SHP77 treated with DMSO at 0.1 percent for 48 hours (cell line): ENCODE results near the gene FCRL6.
A peak's percentile ranks its signal among the peaks of the same experiment; 100 is the strongest.

Experiments used
- DNase-seq: peaks from one replicate; lab custom pipeline; 2025; lab: John Stamatoyannopoulos, UW

FCRL6 gene

GRCh38 chr1:159802111-159802510 is at the start of gene FCRL6:
FCRL6 (plus strand) TSS chr1:159802360; CDS start chr1:159802425, 65 bp downstream.
- no peak for DNase-seq

DNA sequence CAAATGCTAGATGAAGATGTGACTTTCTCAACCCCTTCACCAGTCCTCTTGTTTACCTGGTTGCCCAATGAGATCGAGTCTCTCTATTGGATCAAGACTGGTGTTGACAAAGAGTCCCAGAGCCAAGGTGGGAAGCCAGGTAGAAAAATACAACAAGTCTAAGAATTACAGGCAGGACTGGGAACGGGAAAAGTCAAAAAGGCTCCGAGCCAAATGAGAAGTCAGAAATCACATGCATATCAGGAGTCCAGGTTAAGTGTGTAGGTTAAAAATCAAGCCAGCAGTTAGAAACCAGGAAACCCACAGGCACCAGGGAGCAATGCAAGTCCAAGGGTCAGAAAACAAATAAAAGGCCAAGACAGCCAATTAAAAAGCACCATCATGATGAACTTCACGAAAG is 48.8 kb upstream of the FCRL6 start:
- DNase-seq: no peak

DNA sequence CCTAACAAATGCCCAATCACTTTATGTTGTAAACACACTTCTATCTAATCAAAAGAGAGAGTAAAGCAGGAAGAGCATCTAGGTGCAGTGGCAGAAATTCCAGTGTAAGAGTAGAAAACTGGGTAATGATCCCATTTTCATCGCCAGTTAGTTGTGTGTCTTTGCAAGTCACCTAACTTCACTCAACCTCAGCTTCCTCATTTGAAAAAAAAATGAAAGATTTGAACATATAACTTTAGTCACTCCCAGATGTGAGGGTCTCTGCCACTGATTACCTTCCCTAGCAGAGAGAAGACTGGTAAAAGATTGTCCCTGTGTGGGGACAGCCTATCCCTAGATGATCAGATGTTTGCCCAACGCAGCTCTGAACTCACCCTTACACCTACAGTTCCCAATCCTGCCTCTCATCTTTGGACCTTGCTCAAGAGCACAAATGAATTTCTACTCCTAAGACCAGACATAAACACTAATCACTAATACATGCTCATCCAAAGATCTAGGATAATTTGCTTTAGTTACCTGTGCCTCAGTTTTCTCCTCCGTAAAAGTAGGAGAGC is 46.6 kb upstream of the FCRL6 start:
- DNase-seq: no peak

DNA sequence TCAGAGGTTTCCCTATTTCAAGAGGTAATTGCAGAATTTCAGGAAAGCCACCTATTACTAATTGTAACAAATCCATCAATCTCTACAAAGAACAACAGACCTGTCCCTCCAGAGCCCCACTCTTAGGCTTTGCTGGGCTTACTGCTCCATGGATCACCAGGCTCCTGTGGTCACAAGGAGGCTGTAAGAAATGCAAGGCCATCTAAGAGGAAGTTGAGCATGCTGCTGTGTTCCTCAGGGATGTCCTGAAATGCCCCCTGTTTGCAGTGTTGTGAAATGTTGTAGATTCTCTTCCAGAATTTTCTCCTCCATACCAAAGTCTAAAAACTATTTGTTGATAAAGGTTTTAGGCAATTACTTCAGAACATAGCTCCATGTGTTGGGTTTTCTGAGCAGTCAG is 45.8 kb upstream of the FCRL6 start:
- no peak for DNase-seq

DNA sequence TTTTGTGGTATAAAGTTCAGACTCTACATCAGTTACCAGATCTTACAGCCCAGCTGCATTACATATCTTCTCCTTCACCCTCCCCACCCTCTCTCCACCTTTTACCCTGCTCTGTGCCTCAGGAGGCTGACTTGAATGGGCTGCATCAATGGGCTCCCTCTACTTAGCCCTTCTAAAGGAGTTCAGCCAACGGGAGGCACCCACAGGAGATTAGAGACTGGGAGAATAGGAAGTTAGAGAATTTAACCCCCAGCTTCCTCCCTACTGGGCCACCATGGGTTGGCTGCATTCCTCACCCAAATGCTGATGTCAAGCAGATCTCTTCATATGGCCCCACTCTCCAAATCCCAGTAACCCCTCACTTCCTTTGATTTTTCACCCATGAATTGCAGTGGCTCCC is 38.5 kb upstream of the FCRL6 start:
- DNase-seq: no peak

DNA sequence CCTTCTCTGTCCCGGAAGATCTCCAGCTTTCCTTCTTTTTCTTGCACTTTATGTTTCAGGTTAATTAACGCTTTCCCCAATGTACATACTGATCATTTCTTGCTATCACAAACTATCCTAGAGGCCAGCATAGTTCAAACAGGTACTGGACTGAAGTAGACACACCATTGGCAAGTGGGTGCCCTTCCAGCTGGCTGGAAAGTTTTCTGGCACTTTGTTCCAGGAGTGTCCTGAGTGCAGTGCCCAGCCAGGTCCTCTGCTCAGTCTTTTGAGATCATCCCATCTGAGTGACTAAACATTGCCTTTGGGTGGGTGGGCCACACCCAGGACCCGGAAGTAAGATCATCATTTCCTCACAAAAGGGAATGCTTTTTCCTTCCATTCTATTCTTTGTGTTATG is 36.4 kb upstream of the FCRL6 start:
- no peak for DNase-seq

GRCh38 chr1:159771127-159771895 is 30.8 kb upstream of the FCRL6 start:
- no peak for DNase-seq

DNA sequence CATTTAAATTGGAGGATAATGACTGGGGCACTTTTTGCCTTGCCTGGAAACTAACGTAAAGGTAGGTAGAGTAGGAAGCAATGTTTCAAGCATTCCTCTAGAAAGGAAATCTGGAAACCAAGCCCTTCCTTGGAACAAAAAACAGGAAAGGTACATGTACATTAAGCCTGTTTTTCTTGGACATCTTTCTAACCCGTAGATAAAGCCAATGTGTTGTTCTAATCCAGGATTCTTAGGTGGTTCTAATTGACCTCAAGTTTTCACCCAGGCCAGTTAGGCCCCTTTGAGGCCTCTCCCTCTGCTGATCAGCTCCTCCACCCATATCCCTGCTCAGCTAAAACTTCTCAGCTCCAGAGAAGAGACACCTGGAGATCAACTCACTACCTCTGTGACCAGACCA is 27.7 kb upstream of the FCRL6 start:
- no peak for DNase-seq

GRCh38 chr1:159775716-159776115 is 26.4 kb upstream of the FCRL6 start:
- no peak for DNase-seq

- no peak for DNase-seq
These were observed 23.9 kb upstream of the FCRL6 start for GRCh38 chr1:159778266-159778665.

DNA sequence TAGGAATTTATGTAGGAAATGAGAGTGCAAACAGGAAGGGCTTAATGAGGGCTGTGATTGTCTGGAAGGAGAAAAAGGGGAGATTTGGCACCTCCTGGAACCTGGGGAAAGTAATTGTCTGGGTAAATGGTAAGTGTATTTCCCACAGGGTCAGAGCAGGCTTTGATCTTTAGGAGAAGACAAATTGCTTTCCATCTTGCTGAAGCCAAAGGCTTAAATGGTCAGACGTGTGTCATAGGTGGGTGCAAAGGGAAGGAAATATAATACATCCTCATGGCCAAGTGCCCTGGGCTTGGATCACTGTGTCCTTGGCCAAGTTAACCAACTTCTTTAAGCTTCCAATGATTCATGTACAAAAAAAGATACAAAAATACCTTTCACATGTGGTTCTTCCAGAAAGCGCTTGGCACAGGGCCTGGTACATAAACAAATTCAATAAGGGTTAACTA is 22.7 kb upstream of the FCRL6 start:
- DNase-seq: no peak

GRCh38 chr1:159780583-159781582 is 21.3 kb upstream of the FCRL6 start, which contains the start of gene DUSP23:
DUSP23 (plus strand) TSS chr1:159780962; CDS start chr1:159781101, 139 bp downstream.
- DNase-seq: no peak

GRCh38 chr1:159781992-159782391 is 20.2 kb upstream of the FCRL6 start:
- DNase-seq: no peak

GRCh38 chr1:159783724-159784123 is 18.4 kb upstream of the FCRL6 start:
- no peak for DNase-seq

GRCh38 chr1:159786465-159786864 is 15.7 kb upstream of the FCRL6 start:
- DNase-seq: no peak

DNA sequence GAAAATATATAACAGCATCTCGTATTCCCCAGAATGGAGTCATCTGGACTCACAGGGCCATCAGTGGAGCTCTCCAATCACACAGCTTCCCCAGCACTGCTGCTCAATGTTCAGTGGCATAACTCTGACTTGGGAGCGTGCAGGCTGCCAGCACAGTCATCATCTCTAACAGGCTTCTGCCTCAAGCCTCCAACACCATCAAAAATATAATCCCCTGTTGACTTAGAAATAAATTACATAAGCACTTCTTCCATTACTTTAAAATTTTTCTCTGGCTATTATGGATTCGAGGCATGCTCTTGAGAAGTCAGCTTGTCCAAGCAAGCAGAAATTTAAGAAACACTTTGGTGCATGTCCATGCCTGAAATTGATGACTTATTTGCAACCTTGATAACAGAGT is 15.2 kb upstream of the FCRL6 start:
- DNase-seq: no peak

- no peak for DNase-seq
These were observed 11.8 kb upstream of the FCRL6 start for GRCh38 chr1:159790237-159790917.

DNA sequence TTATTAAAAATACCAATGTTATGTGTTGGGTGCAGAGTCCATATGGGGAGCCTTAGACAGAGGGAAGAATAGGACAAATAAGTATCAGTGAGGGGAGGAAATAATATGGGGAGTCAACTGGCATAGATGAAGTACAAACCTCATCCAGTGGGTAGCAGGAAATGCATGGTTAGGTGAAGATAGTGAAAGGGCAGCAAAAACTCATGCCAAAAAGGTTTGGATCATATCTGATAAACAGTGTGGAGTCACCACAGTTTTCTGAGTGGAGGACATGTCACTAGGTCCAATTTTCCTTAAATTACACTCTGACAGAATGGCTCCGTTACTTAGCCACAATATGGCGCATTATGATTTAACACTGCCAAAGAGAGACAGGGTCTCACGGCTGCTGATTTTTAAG is 11.1 kb upstream of the FCRL6 start:
- no peak for DNase-seq

DNA sequence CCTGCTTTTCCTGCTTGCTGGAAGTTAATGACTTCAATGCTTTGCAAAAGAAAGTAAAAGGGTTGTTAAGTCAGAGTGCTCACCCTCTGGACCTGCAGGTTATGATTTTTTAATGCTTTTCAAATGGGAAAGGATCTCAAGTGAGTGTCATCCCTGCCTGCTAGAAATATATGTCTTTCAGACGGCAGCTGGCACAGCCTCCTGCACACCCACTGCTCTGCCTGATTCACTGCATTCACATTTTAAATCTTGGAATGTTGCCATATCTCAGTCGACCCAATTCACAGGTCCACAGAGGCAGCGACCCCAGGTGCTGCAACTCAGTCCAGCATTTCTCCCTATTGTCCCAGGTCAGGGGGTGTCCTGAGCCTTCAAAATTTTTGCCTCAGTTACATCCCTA is 10.7 kb upstream of the FCRL6 start:
- no peak for DNase-seq

- no peak for DNase-seq
These were observed 6.6 kb upstream of the FCRL6 start for GRCh38 chr1:159795534-159795933.

DNA sequence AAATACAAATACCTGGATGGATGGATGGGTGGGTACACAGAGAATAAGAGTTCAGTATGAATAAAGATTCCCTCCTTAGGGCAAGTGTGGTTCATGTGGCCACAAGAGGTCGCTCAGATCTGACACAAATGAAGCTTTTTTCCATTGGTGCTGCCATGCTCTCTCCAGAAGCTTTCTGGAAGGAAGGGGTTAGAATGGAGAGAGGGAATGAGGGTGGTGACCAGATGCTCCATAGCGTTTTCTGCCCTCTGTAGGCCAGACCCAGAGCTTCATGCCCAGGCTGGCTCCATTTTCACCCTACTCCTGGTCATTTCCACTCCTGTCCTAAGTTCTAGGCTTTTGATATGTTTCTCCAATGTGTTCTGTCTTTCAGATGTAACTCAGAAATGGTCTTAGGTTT is 3.3 kb upstream of the FCRL6 start:
- DNase-seq: peak; percentile 61

DNA sequence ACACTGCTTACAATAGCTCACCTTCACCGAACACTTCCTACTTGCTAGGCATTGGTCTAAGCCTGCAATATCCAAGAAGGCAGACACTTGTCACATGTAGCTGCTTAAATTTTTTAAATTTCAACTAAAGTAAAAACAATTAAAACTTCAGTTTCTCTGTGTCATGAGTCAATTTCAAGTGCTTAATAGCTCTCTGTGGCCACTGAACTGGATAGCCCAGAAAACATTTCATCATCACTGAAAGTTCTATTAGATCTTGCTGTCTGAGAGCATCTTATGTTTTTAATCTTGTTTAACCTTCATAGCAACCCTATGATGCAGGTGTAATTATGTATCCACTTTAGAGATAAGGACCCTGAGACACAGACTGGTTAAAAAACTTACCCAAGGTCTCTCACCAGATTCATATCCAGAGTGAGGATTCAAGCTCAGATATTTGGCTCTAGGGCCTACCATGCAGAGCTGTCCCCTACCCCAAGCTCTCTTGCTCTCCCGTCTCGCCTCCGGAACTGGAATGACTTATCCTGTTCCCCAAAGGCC is 2.6 kb upstream of the FCRL6 start:
- DNase-seq: no peak
